ENCODE measurements around the gene SS18L1.
A peak's percentile ranks its signal among the peaks of the same experiment; 100 is the strongest.

Gene SS18L1

GRCh38 chr20:62156592-62157386 lies 13.2 kb downstream of the SS18L1 start:
- TF ChIP-seq CTCF (IDR thresholded peaks at IDR 0.05; ENCODE audit: low read depth, low read length), result peak; percentile 80
- peak; percentile 44 to 58 for DNase-seq (ENCODE audit: low read depth in 2 of 2)
- H3K4me3 ChIP-seq (replicated peaks in 1 of 2; ENCODE audit: low read depth in 2 of 2, low read length in 2 of 2), result no peak overlapping the region

GRCh38 chr20:62157387-62158087 lies 14.0 kb downstream of the SS18L1 start:
- H3K4me3 ChIP-seq (replicated peaks in 1 of 2; ENCODE audit: low read depth in 2 of 2, low read length in 2 of 2), result no peak overlapping the region
- no peak for TF ChIP-seq CTCF (IDR thresholded peaks at IDR 0.05; ENCODE audit: low read depth, low read length)
- DNase-seq (ENCODE audit: low read depth in 2 of 2), result no peak

- H3K4me3 ChIP-seq (replicated peaks in 1 of 2; ENCODE audit: low read depth in 2 of 2, low read length in 2 of 2), result no peak overlapping the region
- no peak for DNase-seq (ENCODE audit: low read depth in 2 of 2)
- TF ChIP-seq CTCF (IDR thresholded peaks at IDR 0.05; ENCODE audit: low read depth, low read length), result no peak
Measured at GRCh38 chr20:62158088-62158400, 14.5 kb downstream of the SS18L1 start.

- DNase-seq (ENCODE audit: low read depth in 2 of 2), result no peak
- H3K4me3 ChIP-seq (replicated peaks in 1 of 2; ENCODE audit: low read depth in 2 of 2, low read length in 2 of 2), result no peak overlapping the region
Measured at GRCh38 chr20:62158541-62158940, 15.0 kb downstream of the SS18L1 start.

GRCh38 chr20:62159052-62159451 lies 15.5 kb downstream of the SS18L1 start:
- no peak for TF ChIP-seq CTCF (IDR thresholded peaks at IDR 0.05; ENCODE audit: low read depth, low read length)
- no peak overlapping the region for H3K4me3 ChIP-seq (replicated peaks in 1 of 2; ENCODE audit: low read depth in 2 of 2, low read length in 2 of 2)
- DNase-seq (ENCODE audit: low read depth in 2 of 2), result no peak

More at GRCh38 chr20:62158541-62158940, 15.0 kb downstream of the SS18L1 start:
- no peak for TF ChIP-seq CTCF (IDR thresholded peaks at IDR 0.05; ENCODE audit: low read depth, low read length)

GRCh38 chr20:62159839-62160238 lies 16.3 kb downstream of the SS18L1 start:
- TF ChIP-seq CTCF (IDR thresholded peaks at IDR 0.05; ENCODE audit: low read depth, low read length), result no peak
- DNase-seq (ENCODE audit: low read depth in 2 of 2), result peak in 1 of 2 donors; percentile 18
- no peak overlapping the region for H3K4me3 ChIP-seq (replicated peaks in 1 of 2; ENCODE audit: low read depth in 2 of 2, low read length in 2 of 2)

Data from cardiac fibroblast (primary cell).